HepG2 (cell line): ENCODE results near the gene VPS13D. TPM values are rescaled to one million over a fixed set of nuclear protein-coding genes. Genes with fewer than 3 reads are reported as not detected.

Experiments used
- EZH2 ChIP-seq: conservative IDR thresholded peaks from 2 replicates; pipeline ENCODE4 v1.6.1; 2012; ENCODE audit warnings: mild to moderate bottlenecking, low read depth, low read length, moderate library complexity
- FOXA3 ChIP-seq: IDR thresholded peaks from 2 replicates; pipeline ENCODE4 v1.6.1; 2016; ENCODE audit warnings: missing genetic modification reagents, missing compliant biosample characterization
- FOXP1 ChIP-seq, 2 experiments: fragments of 450-650 bp in 1 of 2; IDR thresholded peaks; 2 replicates each; pipeline ENCODE4 v1.6.1; 2017 to 2018; ENCODE audit warnings: antibody characterized with exemption in 1 of 2
- MEIS2 ChIP-seq: sonication (generic); formaldehyde crosslinking; IDR thresholded peaks from 2 replicates; pipeline ENCODE4 v1.9.0; 2021; ENCODE audit warnings: mild to moderate bottlenecking, missing genetic modification reagents
- MXI1 ChIP-seq: IDR thresholded peaks from 3 replicates; pipeline ENCODE4 v1.6.1; 2012; ENCODE audit warnings: low read depth, low read length, inconsistent platforms, borderline replicate concordance
- MYNN ChIP-seq: sonication (generic); formaldehyde crosslinking; IDR thresholded peaks from 2 replicates; pipeline ENCODE4 v1.4.0; 2020; ENCODE audit warnings: mild to moderate bottlenecking, low read depth, missing genetic modification reagents
- PLRG1 ChIP-seq: fragments of 450-650 bp; conservative IDR thresholded peaks from 2 replicates; pipeline ENCODE4 v1.6.1; 2016
- SCMH1 ChIP-seq: sonication (generic); formaldehyde crosslinking; IDR thresholded peaks from 2 replicates; pipeline ENCODE4 v1.9.0; 2021; ENCODE audit warnings: missing genetic modification reagents, mild to moderate bottlenecking, borderline replicate concordance
- SIX1 ChIP-seq: sonication (generic); formaldehyde crosslinking; IDR thresholded peaks from 2 replicates; pipeline ENCODE4 v1.4.0; 2020; ENCODE audit warnings: missing genetic modification reagents, borderline replicate concordance
- SP140L ChIP-seq: sonication (generic); formaldehyde crosslinking; IDR thresholded peaks from 2 replicates; pipeline ENCODE4 v1.4.0; 2020; ENCODE audit warnings: missing genetic modification reagents, borderline replicate concordance
- THAP8 ChIP-seq: sonication (generic); formaldehyde crosslinking; IDR thresholded peaks from 2 replicates; pipeline ENCODE4 v1.5.1; 2020; ENCODE audit warnings: missing genetic modification reagents, mild to moderate bottlenecking, borderline replicate concordance
- YEATS2 ChIP-seq: sonication (generic); formaldehyde crosslinking; IDR thresholded peaks from 2 replicates; pipeline ENCODE4 v1.4.0; 2020; ENCODE audit warnings: missing genetic modification reagents, borderline replicate concordance
- ZMYM3 ChIP-seq: sonication (generic); formaldehyde crosslinking; IDR thresholded peaks from 2 replicates; pipeline ENCODE4 v1.5.1; 2020; ENCODE audit warnings: mild to moderate bottlenecking, missing genetic modification reagents
- ZNF3 ChIP-seq: IDR thresholded peaks from 2 replicates; pipeline ENCODE4 v1.7.0; 2017; ENCODE audit warnings: inconsistent platforms
- ZNF317 ChIP-seq: sonication (generic); formaldehyde crosslinking; IDR thresholded peaks from 2 replicates; pipeline ENCODE4 v1.5.0; 2020; ENCODE audit warnings: mild to moderate bottlenecking, missing genetic modification reagents
- ZNF33A ChIP-seq: sonication (generic); formaldehyde crosslinking; IDR thresholded peaks from 2 replicates; pipeline ENCODE4 v1.5.1; 2020; ENCODE audit warnings: missing genetic modification reagents, mild to moderate bottlenecking, moderate library complexity, borderline replicate concordance
- polyA plus RNA-seq, 8 experiments: library from polyadenylated mRNA; depleted of rRNA in 3 of 8; stranded (reverse) in 7 of 8; unstranded in 1 of 8; fragments of >200 nt; fragmentation: Illumina TruSeq in 4 of 8; extraction: Trizol in 4 of 8; gene quantifications; 2 replicates each; pipeline versions ENCODE4 v1.2.1 to v1.2.3, GENCODE V29; 2011 to 2016; ENCODE audit warnings: low read depth in 4 of 8, missing spikeins in 1 of 8, mixed read lengths in 1 of 8; ENCODE audit not compliant: insufficient read depth in 1 of 8
- total RNA-seq, 5 experiments: library from RNA; depleted of rRNA; stranded (reverse); fragments of >200 nt; fragmentation: Illumina TruSeq; extraction: Trizol; gene quantifications; 2 replicates each; pipeline ENCODE4 v1.2.3, GENCODE V29; 2016; ENCODE audit warnings: low read depth in 1 of 5
- TF ChIP-seq, protein P1 (sequence below): sonication (generic); formaldehyde crosslinking; IDR thresholded peaks from 2 replicates; pipeline ENCODE4 v1.9.0; 2022; ENCODE audit warnings: missing genetic modification reagents, mild to moderate bottlenecking, borderline replicate concordance
- TF ChIP-seq, protein P2 (sequence below): sonication (generic); formaldehyde crosslinking; IDR thresholded peaks from 2 replicates; pipeline ENCODE4 v1.8.0; 2022; ENCODE audit warnings: mild to moderate bottlenecking, missing genetic modification reagents, borderline replicate concordance
- TF ChIP-seq, protein P3 (sequence below), 2 experiments: sonication (generic) in 1 of 2; formaldehyde crosslinking in 1 of 2; IDR thresholded peaks; 2 replicates each; pipeline versions ENCODE4 v1.6.1 to v1.9.0; 2014 to 2022; ENCODE audit warnings: antibody characterized with exemption in 1 of 2, borderline replicate concordance in 1 of 2, inconsistent platforms in 1 of 2, low read depth in 1 of 2, missing genetic modification reagents in 1 of 2

The VPS13D gene
- total and polyA plus RNA-seq, 2 of the 13 experiments (the other 11 are each of a cell fraction or from before 2014, with no cell fraction given) = 8.6 to 13.9 TPM

DNA sequence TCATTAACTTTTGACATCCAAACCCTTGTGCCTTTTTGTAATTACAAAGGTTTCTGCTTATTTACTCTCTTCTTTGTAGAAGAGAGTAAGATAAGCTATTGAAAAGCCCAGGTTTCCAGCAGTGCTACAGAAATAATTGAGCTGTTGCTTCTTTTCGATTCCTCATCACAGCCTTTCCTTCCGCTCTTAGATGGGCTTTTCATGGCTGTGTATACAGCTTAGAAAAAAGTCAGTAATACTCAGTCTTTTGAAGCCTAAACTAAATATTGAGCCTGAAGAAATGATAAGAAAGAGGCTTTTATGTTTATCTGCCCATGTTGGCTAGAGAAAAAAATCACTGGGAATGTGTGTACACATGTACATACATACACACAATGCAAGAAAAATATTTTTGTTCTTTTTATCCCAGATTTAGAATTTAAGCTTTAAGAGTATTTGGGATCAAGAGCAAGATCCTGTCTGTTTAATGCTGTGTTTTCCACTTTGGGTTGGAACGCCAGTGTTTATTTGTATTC is 172.4 kb downstream of the VPS13D start (continued):
- TF ChIP-seq, protein P1, sequence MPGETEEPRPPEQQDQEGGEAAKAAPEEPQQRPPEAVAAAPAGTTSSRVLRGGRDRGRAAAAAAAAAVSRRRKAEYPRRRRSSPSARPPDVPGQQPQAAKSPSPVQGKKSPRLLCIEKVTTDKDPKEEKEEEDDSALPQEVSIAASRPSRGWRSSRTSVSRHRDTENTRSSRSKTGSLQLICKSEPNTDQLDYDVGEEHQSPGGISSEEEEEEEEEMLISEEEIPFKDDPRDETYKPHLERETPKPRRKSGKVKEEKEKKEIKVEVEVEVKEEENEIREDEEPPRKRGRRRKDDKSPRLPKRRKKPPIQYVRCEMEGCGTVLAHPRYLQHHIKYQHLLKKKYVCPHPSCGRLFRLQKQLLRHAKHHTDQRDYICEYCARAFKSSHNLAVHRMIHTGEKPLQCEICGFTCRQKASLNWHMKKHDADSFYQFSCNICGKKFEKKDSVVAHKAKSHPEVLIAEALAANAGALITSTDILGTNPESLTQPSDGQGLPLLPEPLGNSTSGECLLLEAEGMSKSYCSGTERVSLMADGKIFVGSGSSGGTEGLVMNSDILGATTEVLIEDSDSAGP = no peak
- no peak for TF ChIP-seq THAP8 (CRISPR knock-in tag)
- TF ChIP-seq SP140L (CRISPR knock-in tag) = 0 out of 2 replicates have a peak, but pooled peaks have one; percentile 69
- TF ChIP-seq PLRG1 = no peak
- TF ChIP-seq FOXA3 (CRISPR knock-in tag) = peak; percentile 98
- no peak for TF ChIP-seq ZNF33A (CRISPR knock-in tag)
- no peak for TF ChIP-seq ZMYM3 (CRISPR knock-in tag)
- TF ChIP-seq, protein P2, sequence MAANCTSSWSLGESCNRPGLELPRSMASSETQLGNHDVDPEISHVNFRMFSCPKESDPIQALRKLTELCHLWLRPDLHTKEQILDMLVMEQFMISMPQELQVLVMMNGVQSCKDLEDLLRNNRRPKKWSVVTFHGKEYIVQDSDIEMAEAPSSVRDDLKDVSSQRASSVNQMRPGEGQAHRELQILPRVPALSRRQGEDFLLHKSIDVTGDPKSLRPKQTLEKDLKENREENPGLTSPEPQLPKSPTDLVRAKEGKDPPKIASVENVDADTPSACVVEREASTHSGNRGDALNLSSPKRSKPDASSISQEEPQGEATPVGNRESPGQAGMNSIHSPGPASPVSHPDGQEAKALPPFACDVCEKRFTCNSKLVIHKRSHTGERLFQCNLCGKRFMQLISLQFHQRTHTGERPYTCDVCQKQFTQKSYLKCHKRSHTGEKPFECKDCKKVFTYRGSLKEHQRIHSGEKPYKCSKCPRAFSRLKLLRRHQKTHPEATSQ (CRISPR knock-in tag) = 0 out of 2 replicates have a peak, but pooled peaks have one; percentile 16
- peak; percentile 61 for TF ChIP-seq ZNF317
- TF ChIP-seq FOXP1 (IDR thresholded peaks at IDR 0.05) = 0 out of 2 replicates have a peak, but pooled peaks have one; percentile 49
- TF ChIP-seq FOXP1 (CRISPR knock-in tag; IDR thresholded peaks at IDR 0.05) = peak; percentile 98
- TF ChIP-seq, protein P3, sequence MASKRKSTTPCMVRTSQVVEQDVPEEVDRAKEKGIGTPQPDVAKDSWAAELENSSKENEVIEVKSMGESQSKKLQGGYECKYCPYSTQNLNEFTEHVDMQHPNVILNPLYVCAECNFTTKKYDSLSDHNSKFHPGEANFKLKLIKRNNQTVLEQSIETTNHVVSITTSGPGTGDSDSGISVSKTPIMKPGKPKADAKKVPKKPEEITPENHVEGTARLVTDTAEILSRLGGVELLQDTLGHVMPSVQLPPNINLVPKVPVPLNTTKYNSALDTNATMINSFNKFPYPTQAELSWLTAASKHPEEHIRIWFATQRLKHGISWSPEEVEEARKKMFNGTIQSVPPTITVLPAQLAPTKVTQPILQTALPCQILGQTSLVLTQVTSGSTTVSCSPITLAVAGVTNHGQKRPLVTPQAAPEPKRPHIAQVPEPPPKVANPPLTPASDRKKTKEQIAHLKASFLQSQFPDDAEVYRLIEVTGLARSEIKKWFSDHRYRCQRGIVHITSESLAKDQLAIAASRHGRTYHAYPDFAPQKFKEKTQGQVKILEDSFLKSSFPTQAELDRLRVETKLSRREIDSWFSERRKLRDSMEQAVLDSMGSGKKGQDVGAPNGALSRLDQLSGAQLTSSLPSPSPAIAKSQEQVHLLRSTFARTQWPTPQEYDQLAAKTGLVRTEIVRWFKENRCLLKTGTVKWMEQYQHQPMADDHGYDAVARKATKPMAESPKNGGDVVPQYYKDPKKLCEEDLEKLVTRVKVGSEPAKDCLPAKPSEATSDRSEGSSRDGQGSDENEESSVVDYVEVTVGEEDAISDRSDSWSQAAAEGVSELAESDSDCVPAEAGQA (IDR thresholded peaks at IDR 0.05; ENCODE audit: low read depth) = no peak
- TF ChIP-seq, protein P3 (CRISPR knock-in tag; IDR thresholded peaks at IDR 0.05; ENCODE audit: borderline replicate concordance) = peak; percentile 54; the same call in 1 of the 2 replicates
- no peak for TF ChIP-seq YEATS2
- peak; percentile 57; the same call in 1 of the 2 replicates for TF ChIP-seq SIX1 (CRISPR knock-in tag)
- peak; percentile 33; the same call in 1 of the 2 replicates for TF ChIP-seq MEIS2 (CRISPR knock-in tag)
- no peak for TF ChIP-seq SCMH1 (CRISPR knock-in tag)
- no peak for TF ChIP-seq EZH2
- no peak for TF ChIP-seq MXI1
- no peak for TF ChIP-seq ZNF3 (CRISPR knock-in tag)
- TF ChIP-seq MYNN (CRISPR knock-in tag) = no peak
